ENCODE results near the gene OR9A2.
"Not testable (repeated sequence)": the region's sequence is repeated elsewhere in the genome, so short reads cannot be mapped to it uniquely, and the experiment has no call there.

Gene OR9A2

DNA sequence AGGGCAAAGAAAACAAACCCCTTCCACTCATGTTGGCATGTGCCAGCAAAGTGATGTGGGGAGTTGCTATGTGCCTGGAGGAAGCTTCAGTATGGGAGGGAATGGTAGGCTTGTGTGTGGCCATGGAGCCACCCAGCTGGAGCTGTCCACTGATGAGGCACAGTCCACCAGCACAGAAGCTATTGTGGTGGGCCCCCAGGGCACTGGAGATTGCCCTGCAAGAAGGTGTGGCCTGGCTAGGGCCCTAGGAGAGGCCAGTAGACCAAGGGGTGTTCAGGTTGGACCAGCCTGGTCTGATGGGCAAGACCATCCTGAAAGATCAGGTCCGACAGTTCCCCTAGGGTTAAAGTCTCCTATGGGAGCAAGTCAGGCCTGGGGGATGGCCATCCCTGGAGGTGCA is 42.6 kb downstream of the OR9A2 start:
- no peak overlapping the region for H3K27ac ChIP-seq
- TF ChIP-seq, protein P1, sequence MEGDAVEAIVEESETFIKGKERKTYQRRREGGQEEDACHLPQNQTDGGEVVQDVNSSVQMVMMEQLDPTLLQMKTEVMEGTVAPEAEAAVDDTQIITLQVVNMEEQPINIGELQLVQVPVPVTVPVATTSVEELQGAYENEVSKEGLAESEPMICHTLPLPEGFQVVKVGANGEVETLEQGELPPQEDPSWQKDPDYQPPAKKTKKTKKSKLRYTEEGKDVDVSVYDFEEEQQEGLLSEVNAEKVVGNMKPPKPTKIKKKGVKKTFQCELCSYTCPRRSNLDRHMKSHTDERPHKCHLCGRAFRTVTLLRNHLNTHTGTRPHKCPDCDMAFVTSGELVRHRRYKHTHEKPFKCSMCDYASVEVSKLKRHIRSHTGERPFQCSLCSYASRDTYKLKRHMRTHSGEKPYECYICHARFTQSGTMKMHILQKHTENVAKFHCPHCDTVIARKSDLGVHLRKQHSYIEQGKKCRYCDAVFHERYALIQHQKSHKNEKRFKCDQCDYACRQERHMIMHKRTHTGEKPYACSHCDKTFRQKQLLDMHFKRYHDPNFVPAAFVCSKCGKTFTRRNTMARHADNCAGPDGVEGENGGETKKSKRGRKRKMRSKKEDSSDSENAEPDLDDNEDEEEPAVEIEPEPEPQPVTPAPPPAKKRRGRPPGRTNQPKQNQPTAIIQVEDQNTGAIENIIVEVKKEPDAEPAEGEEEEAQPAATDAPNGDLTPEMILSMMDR (IDR thresholded peaks at IDR 0.05), result no peak
- TF ChIP-seq ZFX (IDR thresholded peaks at IDR 0.05; ENCODE audit: borderline replicate concordance), result no peak

DNA sequence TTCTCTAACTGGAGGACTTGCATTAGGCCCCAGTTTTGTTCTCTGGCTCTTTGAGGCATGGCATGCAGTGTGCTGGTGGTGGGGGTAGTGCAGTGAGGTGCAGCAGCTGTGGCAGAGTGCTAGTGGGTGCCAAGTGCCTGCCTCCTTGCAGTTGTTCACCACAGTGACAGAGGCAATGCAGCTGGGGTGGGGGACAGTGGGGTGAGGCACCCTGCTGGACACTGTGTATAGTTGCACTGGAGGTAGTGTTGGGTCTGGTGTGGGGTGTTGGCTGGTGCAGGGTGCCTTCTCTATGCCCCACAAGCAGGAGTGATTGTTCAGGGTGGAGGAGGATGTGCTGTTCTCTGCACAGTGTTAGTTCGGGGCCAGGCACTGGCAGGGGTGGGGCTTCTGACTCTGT is 43.1 kb downstream of the OR9A2 start:
- TF ChIP-seq ZFX (IDR thresholded peaks at IDR 0.05; ENCODE audit: borderline replicate concordance), result no peak
- TF ChIP-seq, protein P1 (IDR thresholded peaks at IDR 0.05), result no peak
- no peak overlapping the region for H3K27ac ChIP-seq

DNA sequence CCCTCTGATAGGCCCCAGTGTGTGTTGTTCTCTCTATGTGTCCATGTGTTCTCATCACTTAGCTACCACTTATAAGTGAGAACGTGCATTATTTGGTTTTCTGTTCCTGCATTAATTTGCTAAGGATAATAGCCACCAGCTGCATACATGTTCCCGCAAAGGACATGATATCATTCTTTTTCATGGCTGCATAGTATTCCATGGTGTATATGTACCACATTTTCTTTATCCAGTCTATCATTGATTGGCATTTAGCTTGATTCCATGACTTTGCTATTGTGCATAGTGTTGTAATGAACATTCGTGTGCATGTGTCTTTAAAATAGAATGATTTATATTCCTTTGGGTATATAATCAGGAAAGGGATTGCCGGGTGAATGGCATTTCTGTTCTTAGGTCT is 48.5 kb downstream of the OR9A2 start:
- not testable (repeated sequence) for H3K27ac ChIP-seq
